GM21529 (cell line): ENCODE results near the gene MRAP2.
A peak's percentile ranks its signal among the peaks of the same experiment; 100 is the strongest.
"Not testable (repeated sequence)": the region's sequence is repeated elsewhere in the genome, so short reads cannot be mapped to it uniquely, and the experiment has no call there.

Experiments
- ATAC-seq: cut with Tn5 transposase; IDR thresholded peaks from one replicate; pipeline ENCODE4 v1.9.1; 2021; ENCODE audit not compliant: unreplicated experiment

The MRAP2 gene

DNA sequence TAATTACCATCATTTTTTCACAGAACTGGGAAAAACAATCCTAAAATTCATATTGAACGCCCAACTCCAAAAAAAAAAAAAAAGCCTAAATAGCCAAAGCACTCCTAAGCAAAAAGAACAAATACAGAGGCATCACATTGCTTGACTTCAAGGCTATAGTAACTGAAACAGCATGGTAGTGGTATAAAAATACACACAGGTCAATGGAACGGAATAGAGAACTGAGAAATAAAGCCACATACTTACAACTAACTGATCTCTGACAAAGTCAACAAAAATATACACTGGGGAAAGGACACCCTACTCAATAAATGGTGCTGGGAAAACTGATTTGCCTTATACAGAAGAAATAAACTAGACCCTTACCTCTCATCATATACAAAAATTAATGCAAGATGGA is 89.6 kb downstream of the MRAP2 start:
- peak; percentile 68 for ATAC-seq

DNA sequence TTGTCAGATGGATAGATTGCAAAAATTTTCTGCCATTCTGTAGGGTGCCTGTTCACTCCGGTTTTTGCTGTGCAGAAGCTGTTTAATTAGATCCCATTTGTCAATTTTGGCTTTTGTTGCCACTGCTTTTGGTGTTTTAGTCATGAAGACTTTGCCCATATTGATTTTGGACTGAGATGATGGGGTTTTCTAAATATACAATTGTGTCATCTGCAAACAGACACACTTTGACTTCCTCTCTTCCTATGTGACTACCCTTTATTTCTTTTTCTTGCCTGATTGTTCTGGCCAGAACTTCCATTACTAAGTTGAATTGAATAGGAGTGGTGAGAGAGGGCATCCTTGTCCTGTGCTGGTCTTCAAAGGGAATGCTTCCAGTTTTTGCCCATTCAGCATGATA is 96.0 kb downstream of the MRAP2 start:
- not testable (repeated sequence) for ATAC-seq

DNA sequence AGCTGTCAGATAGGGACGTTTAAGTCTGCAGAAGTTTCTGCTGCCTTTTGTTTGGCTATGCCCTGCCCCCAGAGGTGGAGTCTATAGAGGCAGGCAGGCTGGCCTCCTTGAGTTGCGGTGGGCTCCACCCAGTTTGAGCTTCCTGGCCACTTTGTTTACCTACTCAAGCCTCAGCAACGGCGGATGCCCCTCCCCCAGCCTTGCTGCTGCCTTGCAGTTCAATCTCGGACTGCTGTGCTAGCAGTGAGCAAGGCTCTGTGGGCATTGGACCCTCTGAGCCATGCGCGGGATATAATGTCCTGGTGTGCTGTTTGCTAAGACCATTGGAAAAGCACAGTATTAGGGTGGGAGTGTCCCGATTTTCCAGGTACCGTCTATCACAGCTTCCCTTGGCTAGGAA is 99.8 kb downstream of the MRAP2 start:
- ATAC-seq = not testable (repeated sequence)

DNA sequence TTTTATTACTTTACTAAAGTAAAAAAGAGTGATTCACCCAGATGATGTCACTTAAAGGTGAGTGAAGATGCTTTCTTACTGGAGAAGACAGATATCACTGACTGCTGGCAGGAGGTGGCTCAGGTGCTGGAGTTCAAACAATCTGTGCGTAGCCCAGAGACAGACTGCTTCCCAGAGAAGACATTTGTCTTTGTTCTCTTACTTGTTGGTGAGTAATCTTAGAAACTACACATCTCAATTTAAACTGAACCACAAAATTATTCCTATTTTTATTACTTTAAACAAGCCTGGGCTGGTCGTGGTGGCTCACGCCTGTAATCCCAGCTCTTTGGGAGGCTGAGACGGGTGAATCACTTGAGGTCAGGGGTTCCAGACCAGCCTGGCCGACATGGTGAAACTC is 101.7 kb downstream of the MRAP2 start:
- no peak for ATAC-seq

DNA sequence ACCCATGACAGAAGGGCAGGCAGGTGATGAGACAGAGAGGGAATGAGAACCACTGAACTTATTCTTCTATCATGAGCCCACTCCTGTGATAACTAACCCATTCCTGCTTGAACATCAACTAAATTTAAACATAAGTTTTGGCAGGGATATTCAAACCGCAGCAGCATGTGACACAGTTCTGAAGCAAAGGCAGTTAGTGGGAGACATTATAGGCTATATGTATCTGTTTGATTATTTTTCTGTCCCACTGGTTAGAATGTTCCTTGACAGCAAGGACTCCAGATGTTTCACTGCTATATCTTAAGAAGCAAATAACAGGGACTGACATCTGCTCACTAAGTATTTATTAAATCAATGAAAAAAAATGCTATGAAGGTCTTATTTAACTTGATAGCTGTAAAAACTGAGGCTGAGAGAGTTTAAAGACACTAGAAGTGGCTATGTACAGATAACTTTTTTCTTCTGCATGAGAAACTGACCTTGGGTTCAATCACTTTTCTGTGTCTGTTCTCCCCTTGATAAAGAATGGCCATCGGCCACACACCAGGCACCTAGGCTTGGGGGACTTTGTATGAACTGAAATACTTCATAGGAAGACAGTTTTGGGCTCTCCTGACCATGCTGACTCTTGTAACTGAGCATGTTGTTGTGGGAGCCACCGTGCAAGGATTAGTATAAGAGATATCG is 102.9 kb downstream of the MRAP2 start:
- no peak for ATAC-seq

DNA sequence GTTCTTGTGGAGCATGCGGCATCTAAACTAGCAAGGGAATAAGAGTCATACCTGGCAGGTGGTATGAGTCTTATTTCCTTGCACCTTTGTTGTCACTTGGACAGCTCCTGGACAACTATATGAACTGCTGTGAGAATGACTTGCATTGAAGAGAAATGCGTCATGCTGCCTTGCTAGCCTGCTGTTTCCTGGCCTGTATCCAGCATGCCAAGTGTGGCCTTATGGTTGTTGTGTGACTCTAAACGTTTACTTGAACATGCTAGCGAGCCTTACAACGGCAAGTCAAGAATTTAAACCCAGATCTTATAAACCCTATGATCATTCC is 103.4 kb downstream of the MRAP2 start:
- no peak for ATAC-seq

DNA sequence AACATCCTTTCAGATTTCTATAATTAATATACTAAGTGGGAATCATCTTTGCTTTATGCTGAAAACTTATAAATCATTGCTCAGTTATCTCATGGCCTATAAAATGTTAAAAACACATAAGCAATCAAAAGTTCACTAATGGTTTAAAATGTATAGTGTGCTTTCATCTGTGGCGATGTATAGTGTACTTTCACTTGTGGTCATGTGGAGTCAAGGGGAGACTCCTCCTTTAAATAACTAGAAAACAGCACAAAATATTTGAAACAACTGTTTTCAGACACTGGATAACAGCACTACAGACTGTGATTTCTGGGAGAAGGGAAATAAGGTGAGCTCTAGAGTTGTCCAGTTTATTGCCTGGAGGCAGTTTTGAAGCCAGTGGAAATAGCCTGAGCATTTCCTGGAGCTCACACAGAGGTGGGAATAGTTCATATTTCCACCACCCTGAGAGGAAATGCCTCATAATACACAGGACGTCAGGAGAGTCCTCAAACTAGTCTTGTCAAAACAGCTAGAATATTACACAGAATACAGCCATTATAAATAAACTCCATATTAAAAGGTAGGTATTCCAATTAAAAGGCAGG is 104.5 kb downstream of the MRAP2 start:
- no peak for ATAC-seq

DNA sequence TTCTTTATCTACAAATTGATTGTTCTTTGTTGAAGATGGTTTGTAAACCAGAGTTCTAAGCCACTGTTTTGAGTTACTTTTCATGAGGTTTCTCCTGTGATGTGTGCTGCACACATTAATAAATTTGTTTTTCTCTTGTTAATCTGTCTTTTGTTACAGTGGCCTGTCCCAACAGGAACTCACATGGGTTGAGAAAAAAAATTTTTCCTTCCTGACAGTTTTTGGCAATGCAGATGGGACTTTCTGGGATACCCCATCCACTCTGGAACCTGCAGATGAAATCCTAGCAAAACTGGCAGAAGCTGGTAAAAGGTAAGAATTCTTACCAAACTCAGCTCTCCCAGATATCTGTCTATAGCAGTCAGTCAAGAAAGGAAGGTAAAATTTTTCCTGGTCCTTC is 105.7 kb downstream of the MRAP2 start:
- no peak for ATAC-seq
